ENCODE data around the gene ITGAX.
"Not testable (repeated sequence)": the region's sequence is repeated elsewhere in the genome, so short reads cannot be mapped to it uniquely, and the experiment has no call there.

Gene ITGAX

DNA sequence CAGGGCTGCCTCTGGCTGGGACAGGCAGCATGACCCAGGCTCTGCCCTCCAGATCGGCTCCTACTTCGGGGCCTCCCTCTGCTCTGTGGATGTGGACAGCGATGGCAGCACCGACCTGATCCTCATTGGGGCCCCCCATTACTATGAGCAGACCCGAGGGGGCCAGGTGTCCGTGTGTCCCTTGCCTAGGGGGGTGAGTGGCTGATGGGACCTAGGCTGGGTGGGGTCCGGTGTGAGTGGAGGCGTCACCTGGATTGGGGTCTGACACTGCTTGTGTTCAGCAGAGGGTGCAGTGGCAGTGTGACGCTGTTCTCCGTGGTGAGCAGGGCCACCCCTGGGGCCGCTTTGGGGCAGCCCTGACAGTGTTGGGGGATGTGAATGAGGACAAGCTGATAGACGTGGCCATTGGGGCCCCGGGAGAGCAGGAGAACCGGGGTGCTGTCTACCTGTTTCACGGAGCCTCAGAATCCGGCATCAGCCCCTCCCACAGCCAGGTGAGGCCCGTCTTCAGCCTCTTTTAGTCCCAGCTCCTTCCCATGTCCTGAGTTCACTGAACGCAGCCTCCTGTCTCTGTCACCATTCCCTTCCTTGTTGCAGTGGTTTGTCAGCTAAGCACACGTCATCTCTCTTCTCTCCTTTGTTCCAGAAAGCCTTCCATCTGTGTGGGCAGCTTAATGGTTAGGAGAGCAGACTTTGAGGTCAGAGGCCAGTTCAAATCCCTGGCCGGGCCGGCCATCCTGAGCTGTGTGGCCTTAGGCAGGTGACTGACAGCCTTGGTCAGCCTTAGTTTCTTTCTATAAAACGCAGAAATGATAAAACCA is 56.3 kb downstream of the ITGAX start:
- DNase-seq = no peak

DNA sequence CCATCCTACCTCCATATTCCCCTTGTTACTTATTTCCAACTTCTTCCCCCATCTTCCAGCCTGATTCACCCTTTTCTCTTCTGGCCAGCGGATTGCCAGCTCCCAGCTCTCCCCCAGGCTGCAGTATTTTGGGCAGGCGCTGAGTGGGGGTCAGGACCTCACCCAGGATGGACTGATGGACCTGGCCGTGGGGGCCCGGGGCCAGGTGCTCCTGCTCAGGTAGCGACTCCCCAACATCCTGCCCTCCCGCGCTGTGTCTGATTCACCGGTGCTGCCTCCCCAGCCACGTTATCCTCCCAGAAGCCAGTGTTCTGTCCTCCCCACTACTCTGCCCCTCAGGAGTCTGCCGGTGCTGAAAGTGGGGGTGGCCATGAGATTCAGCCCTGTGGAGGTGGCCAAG is 57.8 kb downstream of the ITGAX start:
- DNase-seq = no peak

DNA sequence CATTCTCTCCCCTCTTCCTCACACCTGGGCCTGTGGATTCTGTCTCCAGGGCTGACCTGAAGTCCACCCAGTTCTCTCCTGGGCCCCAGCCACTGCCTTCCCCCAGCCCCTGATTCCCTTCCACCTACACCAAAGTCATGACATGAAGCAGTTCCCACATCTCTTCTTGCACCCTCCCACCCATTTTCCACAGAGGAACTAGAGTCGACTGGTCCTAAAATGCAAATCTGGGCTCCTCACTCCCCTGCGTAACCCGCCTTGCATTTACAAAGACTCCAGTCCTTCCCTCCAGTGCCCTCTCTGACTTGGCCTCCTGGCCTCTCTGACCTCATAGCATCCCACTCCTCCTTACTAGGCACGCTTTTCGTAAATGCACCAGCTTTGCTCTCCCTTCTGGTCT is 58.4 kb downstream of the ITGAX start:
- DNase-seq = peak; percentile 36 to 71

DNA sequence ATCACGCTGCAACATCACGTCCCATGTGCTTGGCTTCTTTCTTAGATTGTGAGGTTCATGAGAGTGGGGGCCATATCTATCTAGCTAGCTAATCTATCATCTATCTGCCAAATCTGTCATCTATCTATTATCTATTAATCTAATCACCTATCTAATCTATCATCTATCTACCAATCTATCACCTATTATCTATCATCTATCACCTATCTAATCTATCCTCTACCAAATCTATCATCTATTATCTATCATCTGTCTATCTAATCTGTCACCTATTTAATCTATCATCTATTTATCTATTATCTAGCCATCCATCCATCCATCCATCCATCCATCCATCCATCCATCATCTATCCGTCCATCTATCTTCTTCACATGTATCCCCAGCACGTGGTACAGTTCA is 59.0 kb downstream of the ITGAX start:
- no peak for DNase-seq

DNA sequence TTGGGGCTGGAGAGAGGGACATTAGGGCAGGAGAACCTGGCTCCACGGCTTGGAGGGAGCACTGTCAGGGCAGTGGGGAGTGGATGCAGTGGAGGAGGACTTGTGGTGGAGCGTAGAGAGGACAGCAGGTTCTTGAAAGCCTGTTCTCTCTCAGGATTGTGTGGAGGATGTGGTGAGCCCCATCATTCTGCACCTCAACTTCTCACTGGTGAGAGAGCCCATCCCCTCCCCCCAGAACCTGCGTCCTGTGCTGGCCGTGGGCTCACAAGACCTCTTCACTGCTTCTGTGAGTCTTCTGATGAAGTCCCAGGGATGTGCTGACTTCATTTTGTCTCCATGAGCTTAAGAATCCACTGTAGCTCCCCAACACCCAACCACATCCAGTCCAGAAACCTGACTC is 59.7 kb downstream of the ITGAX start:
- DNase-seq = no peak

DNA sequence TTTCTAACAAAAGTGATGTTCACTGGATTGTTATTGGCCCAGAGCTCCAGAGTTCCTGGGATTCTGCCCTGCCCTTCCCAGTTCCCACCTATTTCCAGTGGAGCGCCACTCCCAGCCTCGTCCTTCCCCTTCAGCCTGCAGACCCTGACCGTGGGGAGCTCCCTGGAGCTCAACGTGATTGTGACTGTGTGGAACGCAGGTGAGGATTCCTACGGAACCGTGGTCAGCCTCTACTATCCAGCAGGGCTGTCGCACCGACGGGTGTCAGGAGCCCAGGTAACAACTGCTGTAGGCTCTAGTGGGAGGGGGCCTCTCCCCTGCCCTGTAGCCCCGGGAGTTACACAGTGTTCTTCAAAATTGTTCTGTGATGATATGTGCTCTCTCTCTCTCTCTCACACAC is 61.4 kb downstream of the ITGAX start:
- no peak for DNase-seq

DNA sequence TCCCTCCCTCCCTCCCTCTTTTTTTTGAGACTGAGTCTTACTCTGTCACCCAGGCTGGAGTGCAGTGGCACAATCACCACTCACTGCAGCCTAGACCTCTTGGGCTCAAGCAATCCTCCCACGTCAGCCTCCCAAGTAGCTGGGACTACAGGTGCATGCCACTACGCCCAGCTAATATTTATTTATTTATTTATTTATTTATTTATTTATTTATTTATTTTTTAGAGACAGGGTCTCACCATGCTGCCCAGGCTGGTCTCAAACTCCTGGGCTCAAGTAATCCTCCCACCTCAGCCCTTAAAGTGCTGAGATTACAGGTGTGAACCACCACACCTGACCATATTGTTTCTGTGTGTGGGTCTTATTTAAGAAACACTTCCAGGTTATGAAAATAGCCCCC is 62.1 kb downstream of the ITGAX start:
- DNase-seq = not testable (repeated sequence)

DNA sequence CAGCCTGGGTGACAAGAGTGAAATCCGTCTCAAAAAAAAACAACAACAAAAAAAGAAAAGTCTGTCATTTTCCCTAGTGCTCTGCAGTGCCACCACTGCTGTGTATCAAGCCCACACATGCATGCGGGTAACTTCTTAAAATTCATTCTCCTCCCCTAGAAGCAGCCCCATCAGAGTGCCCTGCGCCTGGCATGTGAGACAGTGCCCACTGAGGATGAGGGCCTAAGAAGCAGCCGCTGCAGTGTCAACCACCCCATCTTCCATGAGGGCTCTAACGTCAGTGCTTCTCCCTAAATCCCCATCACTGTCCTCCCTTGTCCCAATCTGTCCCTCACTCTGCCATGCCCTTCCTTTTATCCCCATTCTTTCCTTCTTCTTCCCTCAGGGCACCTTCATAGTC is 62.9 kb downstream of the ITGAX start:
- DNase-seq = no peak

DNA sequence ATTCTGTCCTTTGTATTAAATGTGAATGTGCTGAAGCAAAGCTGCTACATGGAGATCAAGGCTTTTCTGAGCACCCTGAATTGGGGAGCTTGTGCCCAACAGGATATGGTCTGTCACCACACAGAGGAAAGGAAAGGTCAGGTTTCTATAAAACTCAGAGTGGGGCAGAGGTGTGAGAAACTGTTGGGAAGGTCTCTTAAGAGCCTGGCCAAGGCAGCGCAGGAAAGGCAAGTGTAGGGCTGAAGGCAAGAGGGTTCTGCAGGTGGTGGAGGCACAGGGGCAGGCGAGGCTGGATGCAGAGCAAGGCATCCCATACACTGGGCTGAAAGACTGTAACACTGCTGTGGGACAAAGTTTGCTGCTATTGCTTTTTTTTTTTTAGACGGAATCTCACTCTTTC is 65.1 kb downstream of the ITGAX start:
- no peak for DNase-seq

DNA sequence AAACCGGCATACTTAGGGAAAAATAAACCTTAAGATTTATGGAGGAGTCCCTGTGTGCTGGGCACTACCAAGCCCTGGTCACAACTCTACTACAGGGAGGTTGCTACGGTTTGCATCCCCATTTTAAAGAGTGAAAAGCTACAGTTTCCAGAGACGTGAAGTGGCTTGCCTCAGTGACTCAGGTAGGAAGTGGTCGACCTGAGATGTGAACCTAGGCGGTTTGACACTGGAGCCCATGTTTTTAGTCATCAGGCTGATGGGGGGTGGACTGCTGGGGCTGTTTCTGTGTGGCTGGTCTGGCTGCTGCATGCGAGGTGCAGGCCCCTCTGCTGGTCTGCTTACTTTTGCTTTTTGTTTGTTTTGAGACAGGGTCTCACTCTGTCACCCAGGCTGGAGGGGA is 66.6 kb downstream of the ITGAX start:
- DNase-seq = no peak

DNA sequence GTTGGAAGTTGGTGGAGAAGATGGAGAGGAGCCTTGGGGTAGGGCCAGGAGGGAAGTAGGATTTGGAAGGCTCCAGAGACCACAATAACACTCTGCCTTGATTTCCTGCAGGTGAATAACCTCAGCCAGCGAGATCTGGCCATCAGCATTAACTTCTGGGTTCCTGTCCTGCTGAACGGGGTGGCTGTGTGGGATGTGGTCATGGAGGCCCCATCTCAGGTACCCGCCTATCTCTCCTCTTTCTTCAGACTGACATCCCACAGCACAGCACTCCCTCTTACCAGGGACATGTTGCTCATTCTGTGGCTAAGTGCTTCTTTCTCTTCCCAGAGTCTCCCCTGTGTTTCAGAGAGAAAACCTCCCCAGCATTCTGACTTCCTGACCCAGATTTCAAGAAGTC is 68.3 kb downstream of the ITGAX start:
- DNase-seq = no peak

DNA sequence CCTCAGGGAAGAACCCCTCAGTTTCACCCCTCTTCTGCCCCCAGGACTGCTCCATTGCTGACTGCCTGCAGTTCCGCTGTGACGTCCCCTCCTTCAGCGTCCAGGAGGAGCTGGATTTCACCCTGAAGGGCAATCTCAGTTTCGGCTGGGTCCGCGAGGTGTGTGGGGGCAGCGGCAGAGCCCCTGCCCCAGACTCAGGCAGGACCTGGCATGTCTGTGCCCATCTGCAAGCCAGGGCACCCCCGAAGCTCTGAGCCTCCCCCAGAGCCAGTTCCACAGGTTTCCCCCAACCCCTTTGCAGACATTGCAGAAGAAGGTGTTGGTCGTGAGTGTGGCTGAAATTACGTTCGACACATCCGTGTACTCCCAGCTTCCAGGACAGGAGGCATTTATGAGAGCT is 68.8 kb downstream of the ITGAX start:
- no peak for DNase-seq

DNA sequence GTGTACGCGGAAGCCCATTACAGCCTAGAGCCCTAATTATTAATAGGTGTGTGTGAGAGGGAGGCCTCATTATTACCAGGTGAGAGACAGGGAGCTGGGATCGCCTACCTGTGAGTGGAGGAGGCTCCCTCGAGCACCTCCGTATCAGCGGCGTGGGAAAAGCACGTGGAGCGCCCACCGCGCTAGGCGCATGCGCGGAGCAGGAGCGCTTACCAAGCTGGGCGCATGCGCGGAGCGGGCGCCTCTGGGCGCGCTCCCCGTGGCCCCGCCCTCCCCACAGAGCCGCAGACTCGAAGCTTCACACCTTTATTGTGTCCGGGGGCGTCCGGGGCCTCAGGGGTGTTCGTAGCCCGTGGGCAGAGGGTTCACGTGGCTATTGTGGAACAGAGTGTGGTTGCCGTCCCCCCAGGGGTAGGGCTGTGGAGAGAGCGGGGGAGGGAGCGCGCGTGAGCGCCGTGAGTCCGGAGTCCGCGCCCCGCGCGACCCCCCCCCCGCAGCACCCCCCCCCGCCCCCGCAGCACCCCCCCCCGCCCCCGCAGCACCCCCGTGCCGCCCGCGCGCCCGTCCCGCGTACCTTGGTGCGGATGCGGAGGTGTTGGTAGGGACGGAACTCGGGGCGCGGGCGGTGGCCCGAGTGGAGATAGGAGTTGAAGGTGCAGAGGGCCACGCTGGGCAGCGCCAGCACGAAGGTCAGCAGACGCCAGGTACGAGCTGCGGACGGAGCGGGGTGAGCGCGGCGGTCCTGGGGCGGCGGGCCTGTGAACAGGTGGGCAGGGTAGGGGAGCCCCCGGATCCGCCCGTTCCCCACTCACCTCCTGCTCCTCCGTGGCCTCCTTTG is 72.7 kb downstream of the ITGAX start:
- DNase-seq = peak; percentile 21 to 73

DNA sequence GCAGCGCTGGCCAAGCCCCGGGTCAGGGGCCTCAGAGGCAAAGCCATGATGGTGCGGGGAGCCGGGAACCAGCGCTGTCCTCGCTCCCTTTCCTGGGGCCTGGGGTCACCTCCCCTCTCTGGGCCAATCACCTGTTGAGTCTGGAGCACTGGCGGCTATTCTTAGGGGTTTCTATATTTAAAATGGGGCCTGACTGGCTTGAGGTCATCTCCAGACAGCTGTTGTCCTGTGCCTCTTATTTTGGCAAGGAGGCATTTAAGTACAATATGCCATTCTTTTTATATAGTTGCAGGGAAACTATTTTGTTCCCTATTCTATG is 73.3 kb downstream of the ITGAX start, which contains the start of gene COX6A2:
TSS of gene COX6A2 (minus strand) at position 82 of the 319 bp plus-strand sequence. CDS start at position 47, 35 bp downstream.
- DNase-seq = no peak

DNA sequence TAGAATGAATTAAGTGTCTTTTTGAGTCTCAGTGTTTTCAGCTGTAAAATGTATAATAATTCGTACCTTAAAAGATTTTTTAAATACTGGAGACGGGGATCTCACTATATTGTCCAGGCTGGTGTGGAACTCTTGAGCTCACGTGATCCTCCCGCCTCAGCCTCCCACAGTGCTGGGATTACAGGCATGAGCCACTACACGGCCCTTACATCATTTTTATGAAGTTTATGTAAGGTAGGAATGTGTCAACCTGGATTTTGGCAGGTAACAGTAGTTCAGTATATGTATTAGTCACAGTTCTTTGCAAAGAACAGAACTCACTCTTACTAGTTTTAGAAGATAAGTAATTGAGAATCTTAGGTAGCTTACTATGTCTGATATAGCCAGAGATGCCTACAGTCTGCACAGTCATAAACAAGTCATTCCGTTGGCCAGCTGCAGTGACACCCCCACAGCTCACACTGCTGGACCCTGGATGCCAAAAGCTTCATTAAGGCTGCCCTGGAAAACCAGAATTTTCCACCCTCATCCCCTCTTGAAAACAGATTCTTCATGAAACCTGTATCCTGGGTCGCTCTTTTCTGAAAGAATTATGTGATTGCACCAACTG is 73.8 kb downstream of the ITGAX start:
- DNase-seq = no peak

DNA sequence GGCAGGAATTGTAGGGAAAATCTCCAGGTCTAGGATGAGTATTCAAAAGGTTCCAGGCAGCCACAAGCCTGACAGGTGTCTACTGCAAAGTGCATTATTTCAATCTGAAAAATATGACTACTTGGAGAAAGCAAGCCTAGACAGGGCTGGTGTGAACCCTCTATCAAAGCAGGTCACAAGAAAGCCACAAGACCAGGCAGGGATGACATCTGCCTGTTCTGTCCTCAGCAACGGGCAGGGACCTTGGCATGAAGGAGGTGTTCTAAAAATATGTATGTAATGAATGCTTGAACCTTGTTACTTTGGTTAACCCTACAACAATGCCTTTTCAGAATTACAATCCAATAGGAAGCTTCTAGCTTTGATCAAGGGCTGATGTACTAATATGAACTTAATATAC is 74.3 kb downstream of the ITGAX start:
- no peak for DNase-seq

DNA sequence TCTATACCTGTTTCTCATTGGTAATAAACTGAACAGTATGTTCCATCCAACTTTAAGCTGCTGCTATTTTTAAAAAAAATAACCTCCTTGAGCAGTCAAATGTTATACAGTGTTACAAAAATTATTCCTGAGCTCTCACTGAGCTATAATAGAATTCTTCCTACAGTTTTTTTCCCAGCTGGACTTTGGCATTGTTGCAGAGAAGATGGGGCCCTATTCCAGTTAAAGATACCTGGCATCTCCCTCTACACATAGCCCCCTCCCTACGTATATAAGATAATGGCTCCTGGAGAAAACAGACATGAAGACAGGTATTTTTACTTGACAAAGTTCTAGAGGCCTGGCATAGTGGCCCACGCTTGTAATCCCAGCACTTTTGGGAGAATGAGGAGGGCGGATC is 74.8 kb downstream of the ITGAX start:
- DNase-seq = no peak

DNA sequence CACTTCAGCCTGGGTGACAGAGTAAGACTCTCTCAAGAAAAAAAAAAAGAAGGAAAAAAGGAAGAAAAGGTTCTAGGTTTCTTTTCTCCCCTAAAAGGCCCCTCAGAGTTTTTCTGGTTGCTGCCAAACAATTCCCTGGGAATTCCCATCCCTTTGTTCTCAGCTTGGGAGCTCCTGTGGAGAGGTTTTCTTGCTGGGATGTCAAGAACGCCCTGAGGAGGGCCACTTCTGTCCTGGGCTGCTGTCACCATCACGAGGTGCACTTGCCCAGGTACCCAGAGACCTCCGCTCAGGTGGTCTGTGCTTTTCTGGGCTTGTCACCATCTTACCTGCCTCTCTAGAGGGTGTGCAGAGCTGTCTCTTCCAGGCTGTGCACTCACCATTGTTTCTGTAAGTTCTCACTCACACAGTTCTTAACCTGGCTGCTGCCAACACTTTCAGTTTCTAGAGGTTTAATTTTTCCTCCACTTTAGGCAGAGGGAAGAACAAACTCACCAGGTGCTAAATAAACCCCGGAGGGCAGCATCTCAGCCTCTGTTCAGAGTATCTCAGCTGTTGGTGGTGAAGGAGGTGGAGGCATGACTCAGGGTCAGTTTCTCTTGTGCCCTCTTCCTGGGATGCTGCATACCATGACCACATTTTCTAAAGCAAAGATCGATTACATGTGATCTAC is 75.5 kb downstream of the ITGAX start:
- DNase-seq = no peak
